HCT116 (cell line): ENCODE results near the gene TLE5. TPM values are rescaled to one million over a fixed set of nuclear protein-coding genes. Genes with fewer than 3 reads are reported as not detected.

Experiments
- ATAC-seq: fragments of 200-7000 bp; cut with Tn5 transposase; 2 replicates; pipeline ENCODE4 v1.9.1; 2020; ENCODE audit warnings: mild to moderate bottlenecking, moderate library complexity
- BruUV-seq: library from RNA; stranded (reverse); fragments of 400-500 nt; replicated peaks from 2 replicates; lab custom pipeline; 2021; lab: Mats Ljungman, UMichigan
- CTCF ChIA-PET: fragments of 300-600 bp; sonication (Branson Sonifier 250); formaldehyde crosslinking; loops from one replicate; lab custom pipeline; 2021; ENCODE audit warnings: antibody characterized with exemption; lab: Charles Lee
- POLR2A ChIA-PET: fragments of 300-600, 350-600 bp; sonication (Branson Sonifier 250); formaldehyde crosslinking; loops from one replicate; lab custom pipeline; 2021; ENCODE audit warnings: antibody characterized with exemption; lab: Charles Lee
- RAD21 ChIA-PET, 2 experiments: fragments of 300-600 bp; sonication (Branson Sonifier 250); formaldehyde crosslinking; loops; one replicate each; lab custom pipeline; 2023; ENCODE audit warnings: low total read pairs in 2 of 2; ENCODE audit not compliant: uncharacterized antibody in 2 of 2, unreplicated experiment in 2 of 2, low non-redundant PET in 1 of 2; lab: Charles Lee
- DNase-seq: peaks from one replicate; pipeline ENCODE4 v3.0.0-alpha.2; 2010; ENCODE audit warnings: low read depth, low spot score
- H2AFZ ChIP-seq: fragments of 200-600 bp; shearing (Covaris generic), sonication (generic); 2 replicates; pipeline ENCODE4 v1.6.1; 2017; ENCODE audit warnings: low read depth, mixed run types, mixed read lengths, antibody characterized with exemption, low read length; ENCODE audit not compliant: poor library complexity, severe bottlenecking
- H3K27ac ChIP-seq: 2 replicates; pipeline ENCODE4 v1.5.1; 2012; ENCODE audit warnings: low read depth, low read length
- H3K27me3 ChIP-seq: fragments of 200-600 bp; sonication (generic); 2 replicates; pipeline ENCODE4 v1.6.1; 2016; ENCODE audit warnings: mixed run types, low read length, mixed read lengths; ENCODE audit not compliant: insufficient read depth
- H3K36me3 ChIP-seq, 2 experiments: fragments of 200-500 bp in 1 of 2; fragments of 200-600 bp in 1 of 2; sonication (Bioruptor generic) in 1 of 2; sonication (generic) in 1 of 2; 2 replicates each; pipeline versions ENCODE4 v1.5.1 to v1.6.1; 2014 to 2016; ENCODE audit warnings: low read length in 2 of 2, inconsistent platforms in 1 of 2, mixed read lengths in 1 of 2, mixed run types in 1 of 2; ENCODE audit not compliant: insufficient read depth in 2 of 2, control insufficient read depth in 1 of 2
- H3K4me1 ChIP-seq, 2 experiments: fragments of 200-600 bp in 1 of 2; sonication (generic) in 1 of 2; 2 replicates each; pipeline versions ENCODE4 v1.5.1 to v1.6.1; 2012 to 2017; ENCODE audit warnings: low read length in 2 of 2, inconsistent platforms in 1 of 2, mild to moderate bottlenecking in 1 of 2, mixed read lengths in 1 of 2, mixed run types in 1 of 2, moderate library complexity in 1 of 2; ENCODE audit not compliant: insufficient read depth in 2 of 2, control insufficient read depth in 1 of 2
- H3K4me2 ChIP-seq: fragments of 200-600 bp; sonication (generic); 2 replicates; pipeline ENCODE4 v1.6.1; 2017; ENCODE audit warnings: mixed run types, low read length, mixed read lengths
- H3K4me3 ChIP-seq, 2 experiments: fragments of 200-600 bp in 1 of 2; sonication (generic) in 1 of 2; replicated peaks in 1 of 2; 2 replicates each; pipeline ENCODE4 v1.5.1; 2011 to 2016; ENCODE audit warnings: low read length in 2 of 2, control low read depth in 1 of 2, low read depth in 1 of 2, mild to moderate bottlenecking in 1 of 2, mixed read lengths in 1 of 2, mixed run types in 1 of 2
- H3K79me2 ChIP-seq: fragments of 200-600 bp; sonication (generic); 2 replicates; pipeline ENCODE4 v1.6.1; 2017; ENCODE audit warnings: mild to moderate bottlenecking, mixed run types, low read length, moderate library complexity, mixed read lengths; ENCODE audit not compliant: insufficient read depth
- H3K9ac ChIP-seq: fragments of 200-600 bp; sonication (generic); 2 replicates; pipeline ENCODE4 v1.6.1; 2016; ENCODE audit warnings: low read length, mixed read lengths
- H3K9me2 ChIP-seq: fragments of 200-600 bp; sonication (generic), shearing (Covaris generic); 2 replicates; pipeline ENCODE4 v1.6.1; 2017; ENCODE audit warnings: mixed run types, mild to moderate bottlenecking, moderate library complexity; ENCODE audit not compliant: insufficient read depth
- H3K9me3 ChIP-seq, 2 experiments: fragments of 200-500 bp in 1 of 2; fragments of 200-600 bp in 1 of 2; sonication (Bioruptor generic) in 1 of 2; sonication (generic) in 1 of 2; 2 replicates each; pipeline ENCODE4 v1.6.1; 2014 to 2017; ENCODE audit warnings: low read length in 2 of 2, mixed read lengths in 2 of 2, inconsistent platforms in 1 of 2, low read depth in 1 of 2, mild to moderate bottlenecking in 1 of 2, mixed run types in 1 of 2, moderate library complexity in 1 of 2; ENCODE audit not compliant: control insufficient read depth in 1 of 2, insufficient read depth in 1 of 2
- H4K20me1 ChIP-seq: fragments of 200-600 bp; sonication (generic), shearing (Covaris generic); 2 replicates; pipeline ENCODE4 v1.6.1; 2017; ENCODE audit warnings: mixed run types, mild to moderate bottlenecking, moderate library complexity; ENCODE audit not compliant: insufficient read depth
- EZH2 ChIP-seq: fragments of 200-600 bp; sonication (generic); IDR thresholded peaks from 2 replicates; pipeline ENCODE4 v1.6.1; 2017; ENCODE audit warnings: antibody characterized with exemption, mixed run types
- EZH2phosphoT487 ChIP-seq: fragments of 200-600 bp; IDR thresholded peaks from 2 replicates; pipeline ENCODE4 v1.6.1; 2018; ENCODE audit warnings: antibody characterized with exemption, borderline replicate concordance
- JUND ChIP-seq: IDR thresholded peaks from 2 replicates; pipeline ENCODE4 v1.6.1; 2012
- intact Hi-C: fragments of 100-400 bp; cut with micrococcal nuclease; formaldehyde crosslinking; loops from 2 replicates; pipeline ENCODE4 v1.10.0; 2022
- total RNA-seq: library from RNA; stranded (reverse); gene quantifications from one replicate; pipeline ENCODE4 v1.2.1, GENCODE V29; 2021; ENCODE audit not compliant: unreplicated experiment

Gene TLE5
- total RNA-seq, 1 experiment from 2014 or later: 263 TPM

- Histone ChIP-seq H3K9me3 (no peaks in the 10 kb centered on the region), H3K27me3 (no peaks in the 10 kb centered on the region), H3K79me2 (peaks cover under 1% of the 10 kb centered on the region; the same call in 1 of the 2 replicates), H3K4me2 (no peak overlapping the region), H3K27ac (no peak overlapping the region), H3K9ac (no peak overlapping the region), H4K20me1 (no peaks in the 10 kb centered on the region), H2AFZ (no peak overlapping the region), H3K4me3 (no peak overlapping the region), H3K36me3 (no peaks in the 10 kb centered on the region), H3K4me1 (peaks cover 6 to 10% of the 10 kb centered on the region in 2 experiments), H3K9me2 (no peaks in the 10 kb centered on the region)
- ChIA-PET CTCF (no interaction called here), RAD21 (interaction anchor here in 1 of 2 experiments (0.6 kb wide), 1 partner anchor 11 kb away, joined by 7 read pairs; no protein-coding TSS in a partner anchor), POLR2A (no interaction called here)
- no peak for DNase-seq
- intact Hi-C loops: no loop called here
- ATAC-seq: no peak
- no peak for TF ChIP-seq JUND
- no TSS peak for BruUV-seq
Observed at GRCh38 chr19:3066482-3067049, 4.3 kb upstream of the TLE5 start.

DNA sequence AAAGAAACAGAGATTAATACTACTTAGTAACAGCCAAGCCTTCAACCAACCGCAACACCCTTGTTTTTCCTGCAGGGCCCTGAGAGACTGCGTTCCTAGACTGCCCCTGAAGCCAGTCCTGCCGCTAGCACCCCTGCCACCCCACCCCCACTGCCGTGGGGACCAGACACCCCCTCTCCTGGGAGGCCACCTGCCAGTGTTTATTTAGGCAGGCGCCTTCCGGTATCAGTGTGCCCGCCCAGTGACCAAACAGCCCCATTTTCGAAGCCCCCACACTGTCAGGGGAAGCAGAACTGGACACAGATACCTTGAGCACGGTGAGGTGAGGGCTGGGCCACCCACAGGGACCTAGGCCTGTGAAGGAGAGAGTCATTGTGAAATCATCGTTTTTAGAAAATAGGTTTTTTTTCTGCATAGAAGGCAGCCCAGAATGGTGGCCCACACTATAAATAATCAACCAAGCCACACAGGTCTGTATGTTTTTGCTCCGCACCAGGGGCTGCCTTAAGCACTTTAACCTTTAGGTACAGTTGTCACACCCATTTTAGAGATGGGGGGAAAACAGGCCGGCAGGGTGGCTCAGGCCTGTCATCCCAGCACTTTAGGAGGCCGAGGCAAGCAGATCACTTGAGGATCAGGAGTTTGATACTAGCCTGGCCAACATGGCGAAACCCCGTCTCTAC, 3.5 kb upstream of the TLE5 start:
- intact Hi-C loops: no loop called here
- Histone ChIP-seq H2AFZ (no peak overlapping the region), H3K79me2 (peaks cover 8% of the 10 kb centered on the region), H3K9me2 (no peaks in the 10 kb centered on the region), H3K4me1 (peaks cover 6 to 17% of the 10 kb centered on the region in 2 experiments), H3K36me3 (no peaks in the 10 kb centered on the region), H3K27me3 (no peaks in the 10 kb centered on the region), H3K9me3 (no peaks in the 10 kb centered on the region), H4K20me1 (no peaks in the 10 kb centered on the region), H3K4me2 (no peak overlapping the region), H3K9ac (no peak overlapping the region), H3K27ac (no peak overlapping the region), H3K4me3 (no peak overlapping the region)
- no TSS peak for BruUV-seq
- ATAC-seq (no peak), DNase-seq (no peak)
- ChIA-PET CTCF (no interaction called here), RAD21 (interaction anchor here in 1 of 2 experiments (0.6 kb wide), 1 partner anchor 10 kb away, joined by 7 read pairs; no protein-coding TSS in a partner anchor), POLR2A (no interaction called here)
- TF ChIP-seq EZH2phosphoT487 (no peak), EZH2 (no peak)
